Activated CD4-positive, CD25-positive, alpha-beta regulatory T cell treated with anti-CD3 and anti-CD28 coated beads, Interleukin-2, amount 50 U/mL, for 72 hours (primary cell): ENCODE data around the gene GNAL.
"Not testable (repeated sequence)": the region's sequence is repeated elsewhere in the genome, so short reads cannot be mapped to it uniquely, and the experiment has no call there.

ENCODE experiments used
- DNase-seq: peaks from one replicate; pipeline ENCODE4 v3.0.0; 2021

The GNAL gene

GRCh38 chr18:11688972-11689668 is at the start of gene GNAL:
Gene GNAL, plus strand, starts transcription at chr18:11689264. Its CDS starts 300 bp downstream, at chr18:11689564.
- DNase-seq = peak; percentile 40

GRCh38 chr18:11647310-11647709 is 41.8 kb upstream of the GNAL start:
- not testable (repeated sequence) for DNase-seq

- DNase-seq = not testable (repeated sequence)
Measured at GRCh38 chr18:11647804-11648203, 41.3 kb upstream of the GNAL start.

- DNase-seq = no peak
Measured at GRCh38 chr18:11649839-11650238, 39.2 kb upstream of the GNAL start.

GRCh38 chr18:11651899-11652298 is 37.2 kb upstream of the GNAL start:
- DNase-seq = no peak

- DNase-seq = no peak
Measured at GRCh38 chr18:11653521-11653920, 35.5 kb upstream of the GNAL start.

- peak; percentile 64 for DNase-seq
Measured at GRCh38 chr18:11654736-11655605, 34.1 kb upstream of the GNAL start.

GRCh38 chr18:11655606-11655932 is 33.5 kb upstream of the GNAL start:
- no peak for DNase-seq

GRCh38 chr18:11657152-11657551 is 31.9 kb upstream of the GNAL start:
- no peak for DNase-seq

GRCh38 chr18:11657554-11657953 is 31.5 kb upstream of the GNAL start:
- no peak for DNase-seq

GRCh38 chr18:11658019-11658418 is 31.0 kb upstream of the GNAL start:
- no peak for DNase-seq

- DNase-seq = no peak
Measured at GRCh38 chr18:11658989-11659388, 30.1 kb upstream of the GNAL start.

- DNase-seq = no peak
Measured at GRCh38 chr18:11660691-11661090, 28.4 kb upstream of the GNAL start.

- no peak for DNase-seq
Measured at GRCh38 chr18:11661430-11661829, 27.6 kb upstream of the GNAL start.

- no peak for DNase-seq
Measured at GRCh38 chr18:11663439-11664029, 25.5 kb upstream of the GNAL start.

GRCh38 chr18:11664286-11664685 is 24.8 kb upstream of the GNAL start:
- DNase-seq = no peak

GRCh38 chr18:11665146-11665545 is 23.9 kb upstream of the GNAL start:
- no peak for DNase-seq

GRCh38 chr18:11665587-11665986 is 23.5 kb upstream of the GNAL start:
- DNase-seq = no peak

GRCh38 chr18:11666176-11666575 is 22.9 kb upstream of the GNAL start:
- no peak for DNase-seq

GRCh38 chr18:11666831-11667230 is 22.2 kb upstream of the GNAL start:
- DNase-seq = no peak

GRCh38 chr18:11667578-11667977 is 21.5 kb upstream of the GNAL start:
- no peak for DNase-seq

GRCh38 chr18:11668441-11669169 is 20.5 kb upstream of the GNAL start:
- no peak for DNase-seq

GRCh38 chr18:11669271-11669947 is 19.7 kb upstream of the GNAL start:
- DNase-seq = no peak
